NCI-H128 (cell line): Measurements from ENCODE around the gene DHRS12.

Source experiments
- DNase-seq: peaks from one replicate; lab custom pipeline; 2025; ENCODE audit not compliant: unreplicated experiment; lab: John Stamatoyannopoulos, UW

Gene DHRS12

DNA sequence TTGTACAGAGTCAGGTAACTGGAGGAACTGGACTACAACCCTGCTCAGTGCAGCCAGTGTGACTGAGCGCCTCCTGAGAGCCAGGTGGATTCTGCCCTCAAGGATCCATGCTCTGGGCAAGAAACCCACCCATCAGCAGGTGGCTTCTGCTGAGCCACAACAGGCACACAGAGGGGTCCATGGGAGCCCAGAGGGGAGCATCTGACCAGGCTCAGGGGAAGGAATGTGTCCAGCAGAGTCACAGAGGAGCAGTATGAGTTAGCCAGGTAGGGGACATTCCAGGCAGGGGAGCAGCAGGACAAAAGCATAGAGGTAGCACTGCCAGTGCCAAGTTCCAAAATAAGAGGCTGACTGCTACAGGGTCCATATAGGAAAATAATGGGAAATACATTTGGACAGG lies 19.9 kb downstream of the DHRS12 start:
- DNase-seq, result no peak

DNA sequence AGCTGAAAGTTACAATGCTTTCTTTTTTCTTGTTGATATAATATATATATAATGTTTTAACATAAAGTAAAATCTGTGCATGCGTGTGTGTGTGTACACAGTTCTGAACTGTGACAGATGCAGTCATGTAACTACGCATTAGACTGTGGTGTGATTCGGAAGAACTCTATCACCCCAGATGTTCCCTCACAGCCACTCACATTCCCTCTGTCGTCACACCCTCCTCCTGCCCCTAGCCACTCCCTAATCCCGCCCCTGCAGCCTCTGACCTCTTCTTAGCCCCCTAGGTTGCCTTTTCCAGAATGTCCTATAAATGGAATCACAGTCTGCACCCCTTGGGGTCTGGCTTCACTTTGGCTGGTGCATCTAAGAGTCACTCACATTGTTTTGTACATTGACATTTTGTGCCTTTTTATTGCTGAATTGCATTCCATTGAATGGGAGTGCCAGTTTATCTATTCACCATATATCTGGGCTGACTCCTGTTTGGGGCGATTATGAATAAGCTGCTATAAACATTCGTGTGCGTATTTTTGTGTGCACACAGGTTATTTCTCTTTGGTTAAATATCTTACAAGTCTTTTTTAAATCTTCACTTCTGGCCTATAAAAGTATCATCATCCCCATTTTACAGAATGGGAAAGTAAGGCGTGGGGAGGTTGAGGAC lies 20.4 kb downstream of the DHRS12 start:
- DNase-seq, result no peak

DNA sequence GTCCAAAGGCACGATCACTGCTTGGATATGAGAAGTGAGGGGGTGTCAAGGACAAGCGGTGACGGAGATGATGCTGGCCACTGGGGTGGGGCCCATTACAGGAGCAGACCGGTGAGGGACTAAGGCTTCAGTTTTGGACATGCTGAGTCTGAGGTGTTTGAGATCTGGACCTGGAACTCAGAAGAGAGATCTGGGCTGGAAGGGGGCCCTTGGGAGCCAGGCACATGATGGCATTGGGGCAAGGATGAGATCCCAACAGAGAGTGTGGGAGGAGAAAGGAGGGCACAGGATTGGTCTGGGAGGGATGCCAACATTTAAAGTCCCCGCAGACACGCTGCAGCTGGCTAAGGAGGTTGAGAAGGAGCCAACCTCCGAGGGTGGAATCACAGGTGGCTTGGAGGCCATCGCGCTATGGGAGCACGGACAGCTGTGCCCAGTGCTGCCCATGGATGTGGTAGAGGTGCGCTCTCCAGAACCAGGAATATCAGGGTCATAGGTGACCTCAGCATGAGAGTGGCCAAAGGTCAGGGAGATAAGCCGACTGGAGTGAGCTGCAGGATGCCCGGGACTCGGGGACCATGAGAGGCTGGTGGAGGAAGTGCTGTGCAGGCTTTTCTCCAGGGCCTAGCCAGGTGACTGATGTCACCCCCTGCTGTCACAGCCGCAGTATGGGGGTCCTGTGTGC lies 21.8 kb downstream of the DHRS12 start:
- no peak for DNase-seq

DNA sequence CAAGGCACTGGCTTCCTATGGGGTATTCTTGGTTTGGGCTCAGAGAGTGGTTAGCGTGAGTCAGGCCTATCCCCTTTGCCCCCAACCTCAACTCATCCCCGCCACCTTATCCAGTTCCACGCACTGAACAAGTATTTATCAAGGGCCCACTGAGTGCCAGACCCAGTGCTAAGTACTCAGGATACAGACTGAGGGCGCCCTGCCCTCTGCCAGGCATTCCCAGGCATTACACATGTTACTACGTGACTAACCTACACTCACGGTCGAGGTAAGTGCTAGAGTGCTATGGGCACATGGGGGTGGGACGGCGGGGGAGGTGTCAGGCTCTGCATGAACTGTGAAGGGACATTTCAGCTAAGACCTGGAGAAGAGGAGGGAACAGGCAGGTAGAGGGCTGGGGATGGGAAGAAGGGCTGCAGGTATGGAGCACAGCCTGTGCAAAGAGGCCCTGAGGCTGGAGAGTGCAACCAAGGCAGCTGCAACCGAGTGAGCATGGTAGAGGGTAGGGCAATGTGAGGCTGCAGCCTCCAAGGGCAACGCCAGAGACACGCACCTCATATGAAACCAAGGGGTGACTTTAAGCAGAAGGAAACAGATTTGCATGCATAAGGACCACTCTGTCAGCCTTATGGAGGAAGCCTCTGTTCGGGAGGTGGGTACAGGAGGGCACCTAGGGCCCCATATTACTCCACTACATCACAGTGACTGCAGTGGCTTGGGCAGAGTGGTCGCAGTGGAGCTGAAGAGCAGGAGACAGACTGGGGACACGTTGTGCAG lies 22.5 kb downstream of the DHRS12 start:
- DNase-seq, result no peak

GRCh38 chr13:51780099-51780498 lies 23.9 kb downstream of the DHRS12 start:
- no peak for DNase-seq

DNA sequence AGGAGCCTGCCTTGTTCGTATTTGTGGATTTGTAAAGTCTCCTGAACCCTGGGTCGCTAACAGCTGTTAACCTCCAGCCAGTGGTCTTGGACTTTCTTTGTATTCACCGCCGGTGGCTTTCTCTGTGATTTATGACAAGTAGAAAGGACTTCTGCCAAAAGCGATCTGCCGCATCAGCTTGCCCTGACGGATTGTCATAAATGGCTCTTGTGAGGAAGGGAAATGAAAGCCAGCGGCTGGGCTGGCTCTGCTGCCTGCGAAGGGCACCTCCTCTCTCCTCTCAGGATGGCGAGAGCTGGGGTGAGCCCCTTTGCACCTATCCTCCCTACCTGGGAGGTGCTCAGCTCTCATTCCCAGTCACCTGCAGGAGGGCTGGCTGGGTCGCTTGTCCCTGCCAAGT lies 25.6 kb downstream of the DHRS12 start:
- no peak for DNase-seq

GRCh38 chr13:51777921-51778320 lies 26.0 kb downstream of the DHRS12 start:
- no peak for DNase-seq

- DNase-seq, result no peak
These were observed 27.8 kb downstream of the DHRS12 start for GRCh38 chr13:51776179-51776578.

DNA sequence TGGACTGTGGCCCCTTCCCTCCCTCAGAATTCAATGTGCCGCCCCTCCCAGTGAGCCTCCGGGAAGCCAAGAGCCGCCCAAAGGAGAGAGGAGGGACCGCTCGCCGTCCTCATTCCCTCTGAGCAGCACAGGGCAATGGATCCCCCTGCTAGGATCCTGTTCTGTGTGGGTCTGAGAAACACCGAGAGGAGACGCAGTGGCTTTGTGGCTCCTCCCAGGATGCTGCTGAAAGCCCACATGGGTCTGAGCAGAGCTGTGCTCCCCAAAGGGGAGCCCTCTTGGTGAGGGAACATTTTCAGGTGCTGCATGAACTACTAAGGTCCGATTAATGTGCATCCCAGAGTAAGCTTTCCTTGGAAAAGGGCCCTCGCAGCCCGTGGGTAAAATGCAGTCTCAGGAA lies 30.4 kb downstream of the DHRS12 start:
- DNase-seq, result no peak

GRCh38 chr13:51772781-51773180 lies 31.2 kb downstream of the DHRS12 start:
- no peak for DNase-seq

- DNase-seq, result no peak
These were observed 31.9 kb downstream of the DHRS12 start for GRCh38 chr13:51772105-51772455.

DNA sequence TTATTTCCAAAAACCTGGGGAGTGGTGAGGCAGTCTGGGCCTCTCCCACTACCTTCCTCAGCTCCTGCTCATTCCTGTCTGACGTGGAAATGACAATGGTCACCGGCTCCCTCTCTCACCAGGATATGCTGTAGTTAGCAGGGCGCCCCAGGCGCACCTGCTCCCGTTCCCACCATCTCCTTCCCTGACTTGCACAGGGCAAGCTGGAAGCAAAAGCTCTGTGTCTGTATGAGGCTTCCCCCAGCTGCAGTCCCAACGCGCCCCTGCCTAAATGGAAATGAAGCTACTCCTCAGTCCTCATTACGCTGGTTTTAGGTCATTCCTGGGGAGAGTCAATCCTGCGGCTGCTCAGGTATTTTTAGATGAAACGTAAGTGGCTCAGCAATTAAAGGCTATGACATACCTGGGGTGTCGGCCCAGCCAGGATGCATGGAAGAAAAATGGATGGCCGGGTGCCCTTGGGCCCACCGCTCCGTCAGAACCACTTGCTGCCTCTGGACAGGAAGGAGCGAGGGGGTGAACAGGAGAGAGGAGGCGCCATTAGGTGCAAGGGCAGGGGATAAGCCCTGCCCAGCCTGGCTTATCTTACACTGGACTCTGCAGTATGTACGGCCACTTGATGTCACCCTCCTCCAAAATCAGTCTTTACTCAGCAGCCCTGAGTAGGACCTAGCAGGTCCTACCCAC lies 32.4 kb downstream of the DHRS12 start:
- no peak for DNase-seq

DNA sequence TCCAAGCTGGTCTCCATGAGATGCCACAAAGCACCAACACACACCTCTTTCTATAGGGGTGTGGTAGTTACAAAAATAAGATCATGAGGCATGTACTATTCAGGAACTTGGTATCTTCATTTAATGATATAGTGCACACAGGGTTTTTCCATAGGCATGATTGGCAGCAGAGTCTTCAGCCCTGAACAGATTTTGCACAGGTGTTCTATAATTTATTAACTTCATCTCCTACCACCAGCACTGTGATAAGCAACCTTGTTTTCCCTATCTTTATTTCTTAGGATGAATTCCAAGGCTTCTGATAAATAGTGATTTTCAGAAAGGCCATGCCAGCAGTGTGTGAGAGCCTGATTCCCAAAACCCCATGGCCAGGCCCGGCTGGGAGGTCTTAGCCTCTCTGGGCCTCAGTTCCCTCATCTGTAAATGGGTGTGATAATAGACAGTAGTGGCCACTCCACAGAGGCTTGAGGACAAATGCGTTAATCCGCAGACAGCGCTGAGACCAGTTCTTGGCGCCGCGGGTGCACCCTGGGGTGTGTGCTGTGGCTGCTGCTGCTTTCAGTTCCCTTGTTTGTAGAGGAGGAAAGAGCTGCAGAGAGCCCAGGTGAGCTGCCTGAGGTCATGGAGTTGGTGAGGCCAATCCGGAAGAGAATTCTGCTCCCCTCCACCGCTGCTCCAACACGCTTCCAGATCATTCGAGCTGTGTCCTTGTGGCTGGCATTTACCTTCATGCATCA lies 33.1 kb downstream of the DHRS12 start:
- no peak for DNase-seq

- DNase-seq, result no peak
These were observed 33.8 kb downstream of the DHRS12 start for GRCh38 chr13:51770160-51770559.

- no peak for DNase-seq
These were observed 34.4 kb downstream of the DHRS12 start for GRCh38 chr13:51769455-51770127.

- no peak for DNase-seq
These were observed 35.0 kb downstream of the DHRS12 start for GRCh38 chr13:51768976-51769375.

DNA sequence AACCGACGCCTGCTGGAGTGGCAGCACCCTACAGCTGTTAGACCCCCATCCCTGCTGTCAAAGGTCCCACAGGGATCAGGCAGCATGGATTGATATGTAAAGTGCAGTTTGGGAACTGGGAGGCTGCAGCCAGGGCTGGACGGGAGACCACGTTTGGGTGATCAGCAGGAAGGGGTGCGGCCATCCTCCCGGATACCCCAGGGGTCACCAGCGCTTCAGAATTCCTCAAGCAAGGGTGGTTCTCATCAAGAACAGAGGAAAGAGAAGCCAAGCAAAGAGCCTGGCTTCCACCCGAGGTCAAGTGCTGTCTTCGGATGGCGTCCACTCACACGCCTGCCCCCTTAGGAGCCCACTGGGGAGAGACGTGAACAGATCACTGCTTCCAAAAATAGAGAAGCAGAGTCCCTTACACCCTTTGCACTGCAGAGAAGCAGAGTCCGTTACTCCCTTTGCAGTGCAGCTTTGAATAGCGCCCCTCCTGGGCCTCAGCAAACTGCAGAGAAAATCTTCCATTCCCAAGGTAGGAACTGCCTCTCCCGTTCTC lies 35.5 kb downstream of the DHRS12 start:
- no peak for DNase-seq

DNA sequence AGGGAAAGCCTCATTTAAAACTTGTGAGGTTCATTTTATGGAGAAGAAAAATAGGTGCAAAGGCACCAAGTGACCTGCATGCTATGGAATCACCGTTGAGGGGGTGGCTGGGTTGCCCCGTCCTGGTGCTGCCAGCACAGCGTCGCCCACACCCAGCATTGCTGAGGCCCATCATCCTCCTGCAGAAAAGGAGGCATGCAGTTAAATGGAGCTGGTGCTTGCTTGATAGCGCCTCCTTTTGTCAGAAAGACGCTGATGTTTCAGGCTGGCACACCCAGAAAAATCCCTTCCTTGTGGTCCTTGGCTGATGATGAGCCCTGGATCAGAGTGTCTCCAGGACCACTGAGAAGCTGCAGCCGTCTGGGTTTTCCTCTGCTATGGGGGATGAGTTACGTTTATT lies 36.9 kb downstream of the DHRS12 start:
- DNase-seq, result no peak

- no peak for DNase-seq
These were observed 38.8 kb downstream of the DHRS12 start for GRCh38 chr13:51765142-51765515.
